HAP-1 (cell line): ENCODE measurements around the gene SLC25A21.

Experiments
- DNase-seq, 2 experiments: peaks; one replicate each; pipeline ENCODE4 v3.0.0-alpha.2; 2016 to 2020; ENCODE audit warnings: low spot score in 2 of 2
- H3K27me3 ChIP-seq: fragments of 250-450 bp; sonication (Bioruptor Pico); 2 replicates; pipeline ENCODE4 v1.5.1; 2020; ENCODE audit warnings: low read depth, mild to moderate bottlenecking, moderate library complexity
- H3K36me3 ChIP-seq: fragments of 250-450 bp; sonication (Bioruptor Pico); replicated peaks from 2 replicates; pipeline ENCODE4 v1.5.1; 2020; ENCODE audit warnings: mild to moderate bottlenecking
- H3K4me1 ChIP-seq: fragments of 250-450 bp; sonication (Bioruptor Pico); 2 replicates; pipeline ENCODE4 v1.5.1; 2020; ENCODE audit warnings: mild to moderate bottlenecking
- H3K4me3 ChIP-seq: fragments of 250-450 bp; sonication (Bioruptor Pico); 2 replicates; pipeline ENCODE4 v1.5.1; 2020; ENCODE audit warnings: mild to moderate bottlenecking, moderate library complexity
- H3K9me3 ChIP-seq: fragments of 250-450 bp; sonication (Bioruptor Pico); 2 replicates; pipeline ENCODE4 v1.5.1; 2020; ENCODE audit warnings: mild to moderate bottlenecking, moderate library complexity
- in situ Hi-C: fragments of 300-500 bp; cut with MboI; formaldehyde crosslinking; loops from 3 replicates; pipeline ENCODE4 v1.14.3; 2020; ENCODE audit warnings: low sequenced_read_pairs, inconsistent platforms, mixed read lengths

The SLC25A21 gene

GRCh38 chr14:36949371-36949770 lies 223.0 kb downstream of the SLC25A21 start:
- no peaks in the 10 kb centered on the region for H3K36me3 ChIP-seq
- peaks cover 11% of the 10 kb centered on the region for H3K27me3 ChIP-seq
- in situ Hi-C loops = loop anchor here (25.0 kb wide), 1 partner anchor 562 kb away; no protein-coding TSS in a partner anchor
- no peaks in the 10 kb centered on the region for H3K9me3 ChIP-seq
- H3K4me1 ChIP-seq = no peaks in the 10 kb centered on the region
- DNase-seq = no peak
- no peak overlapping the region for H3K4me3 ChIP-seq

- in situ Hi-C loops = loop anchor here (25.0 kb wide), 1 partner anchor 561 kb away; no protein-coding TSS in a partner anchor
- no peaks in the 10 kb centered on the region for H3K4me1 ChIP-seq
These were observed 224.1 kb downstream of the SLC25A21 start for GRCh38 chr14:36948157-36948859.

GRCh38 chr14:36947362-36947761 lies 225.0 kb downstream of the SLC25A21 start:
- Histone ChIP-seq H3K36me3 (no peaks in the 10 kb centered on the region), H3K4me1 (no peaks in the 10 kb centered on the region), H3K4me3 (no peak overlapping the region), H3K9me3 (no peaks in the 10 kb centered on the region), H3K27me3 (peaks cover 15% of the 10 kb centered on the region)
- DNase-seq = no peak
- in situ Hi-C loops = loop anchor here (25.0 kb wide), 1 partner anchor 560 kb away; no protein-coding TSS in a partner anchor

More at GRCh38 chr14:36948157-36948859, 224.1 kb downstream of the SLC25A21 start:
- Histone ChIP-seq H3K4me3 (no peak overlapping the region), H3K27me3 (peaks cover 15% of the 10 kb centered on the region), H3K36me3 (no peaks in the 10 kb centered on the region), H3K9me3 (no peaks in the 10 kb centered on the region)
- DNase-seq = no peak

- DNase-seq = no peak
- in situ Hi-C loops = loop anchor here (25.0 kb wide), 1 partner anchor 560 kb away; no protein-coding TSS in a partner anchor
- Histone ChIP-seq H3K36me3 (no peaks in the 10 kb centered on the region), H3K9me3 (no peaks in the 10 kb centered on the region), H3K4me1 (no peaks in the 10 kb centered on the region), H3K27me3 (peaks cover 15% of the 10 kb centered on the region), H3K4me3 (no peak overlapping the region)
These were observed 225.5 kb downstream of the SLC25A21 start for GRCh38 chr14:36946872-36947271.

GRCh38 chr14:36944307-36945010 lies 227.9 kb downstream of the SLC25A21 start:
- DNase-seq = no peak
- in situ Hi-C loops = loop anchor here (25.0 kb wide), 1 partner anchor 557 kb away; no protein-coding TSS in a partner anchor

GRCh38 chr14:36942522-36943245 lies 229.7 kb downstream of the SLC25A21 start:
- Histone ChIP-seq H3K4me1 (peaks cover 7% of the 10 kb centered on the region), H3K4me3 (no peak overlapping the region), H3K36me3 (no peaks in the 10 kb centered on the region), H3K27me3 (peaks cover 17% of the 10 kb centered on the region), H3K9me3 (no peaks in the 10 kb centered on the region)
- in situ Hi-C loops = loop anchor here (25.0 kb wide), 1 partner anchor 555 kb away; no protein-coding TSS in a partner anchor
- DNase-seq = no peak

More at GRCh38 chr14:36944307-36945010, 227.9 kb downstream of the SLC25A21 start:
- no peak overlapping the region for H3K4me3 ChIP-seq
- peaks cover 3% of the 10 kb centered on the region for H3K4me1 ChIP-seq
- peaks cover 20% of the 10 kb centered on the region for H3K27me3 ChIP-seq
- no peaks in the 10 kb centered on the region for H3K36me3 ChIP-seq
- H3K9me3 ChIP-seq = no peaks in the 10 kb centered on the region

- peak; percentile 32 to 83 for DNase-seq
- in situ Hi-C loops = loop anchor here (25.0 kb wide), 1 partner anchor 555 kb away; no protein-coding TSS in a partner anchor
- no peak overlapping the region for H3K4me3 ChIP-seq
- no peaks in the 10 kb centered on the region for H3K36me3 ChIP-seq
- H3K27me3 ChIP-seq = peaks cover 13% of the 10 kb centered on the region
- H3K4me1 ChIP-seq = peaks cover 7% of the 10 kb centered on the region
- no peaks in the 10 kb centered on the region for H3K9me3 ChIP-seq
These were observed 230.5 kb downstream of the SLC25A21 start for GRCh38 chr14:36941783-36942521.

- H3K36me3 ChIP-seq = no peaks in the 10 kb centered on the region
- no peaks in the 10 kb centered on the region for H3K9me3 ChIP-seq
- H3K4me1 ChIP-seq = peaks cover 7% of the 10 kb centered on the region
- in situ Hi-C loops = loop anchor here (25.0 kb wide), 1 partner anchor 553 kb away; no protein-coding TSS in a partner anchor
- DNase-seq = no peak
- H3K27me3 ChIP-seq = peaks cover 13% of the 10 kb centered on the region
- no peak overlapping the region for H3K4me3 ChIP-seq
These were observed 231.9 kb downstream of the SLC25A21 start for GRCh38 chr14:36940476-36940875.

GRCh38 chr14:36939265-36939664 lies 233.1 kb downstream of the SLC25A21 start:
- Histone ChIP-seq H3K9me3 (no peaks in the 10 kb centered on the region), H3K36me3 (no peaks in the 10 kb centered on the region), H3K4me1 (peaks cover 7% of the 10 kb centered on the region), H3K4me3 (no peak overlapping the region), H3K27me3 (peaks cover 8% of the 10 kb centered on the region)
- in situ Hi-C loops = loop anchor here (10.0 to 25.0 kb wide), 2 partner anchors 294 to 552 kb away; no protein-coding TSS in a partner anchor
- peak; percentile 22 to 46 for DNase-seq

GRCh38 chr14:36938678-36939077 lies 233.7 kb downstream of the SLC25A21 start:
- no peaks in the 10 kb centered on the region for H3K36me3 ChIP-seq
- H3K4me3 ChIP-seq = no peak overlapping the region
- peaks cover 7% of the 10 kb centered on the region for H3K4me1 ChIP-seq
- no peak for DNase-seq
- peaks cover 5% of the 10 kb centered on the region for H3K27me3 ChIP-seq
- H3K9me3 ChIP-seq = no peaks in the 10 kb centered on the region
- in situ Hi-C loops = loop anchor here (10.0 to 25.0 kb wide), 2 partner anchors 294 to 551 kb away; no protein-coding TSS in a partner anchor

GRCh38 chr14:36935976-36936678 lies 236.3 kb downstream of the SLC25A21 start:
- in situ Hi-C loops = loop anchor here (10.0 to 25.0 kb wide), 2 partner anchors 291 to 549 kb away; no protein-coding TSS in a partner anchor
- peaks cover 5% of the 10 kb centered on the region for H3K27me3 ChIP-seq
- no peak for DNase-seq
- H3K36me3 ChIP-seq = no peaks in the 10 kb centered on the region
- H3K9me3 ChIP-seq = no peaks in the 10 kb centered on the region
- no peak overlapping the region for H3K4me3 ChIP-seq
- peaks cover 7% of the 10 kb centered on the region for H3K4me1 ChIP-seq

GRCh38 chr14:36934304-36934703 lies 238.1 kb downstream of the SLC25A21 start:
- in situ Hi-C loops = loop anchor here (10.0 to 25.0 kb wide), 2 partner anchors 290 to 547 kb away; no protein-coding TSS in a partner anchor
- Histone ChIP-seq H3K27me3 (peaks cover 7% of the 10 kb centered on the region; the same call in 1 of the 2 replicates), H3K4me1 (peaks cover 2% of the 10 kb centered on the region; the same call in 1 of the 2 replicates), H3K36me3 (no peaks in the 10 kb centered on the region), H3K9me3 (no peaks in the 10 kb centered on the region), H3K4me3 (no peak overlapping the region)
- DNase-seq = no peak
